Stomach (tissue), 9 donors: Measurements from ENCODE around the gene GMDS. TPM values are rescaled to one million over a fixed set of nuclear protein-coding genes. Genes with fewer than 3 reads are reported as not detected.

Source experiments
- DNase-seq, 2 donors: peaks; one replicate each; pipeline versions ENCODE4 v3.0.0 to v3.0.0-alpha.2; 2013 to 2019
- H3K27ac ChIP-seq, 5 donors: fragments of 200-600 bp in 4 of 5; sonication (generic) in 4 of 5; one replicate each; pipeline ENCODE4 v1.5.1; 2013 to 2019; ENCODE audit warnings: mild to moderate bottlenecking in 1 of 5, moderate library complexity in 1 of 5
- H3K27me3 ChIP-seq, 3 donors: fragments of 200-600 bp; sonication (generic); one replicate each; pipeline ENCODE4 v1.5.1; 2017 to 2019; ENCODE audit warnings: mixed run types in 1 of 3
- H3K36me3 ChIP-seq, 4 donors: fragments of 200-600 bp; sonication (generic); 1 replicate in 3 of 4; 2 replicates in 1 of 4; pipeline ENCODE4 v1.5.1; 2016 to 2019
- H3K4me1 ChIP-seq, 4 donors: fragments of 200-600 bp; sonication (generic); one replicate each; pipeline ENCODE4 v1.5.1; 2016 to 2019
- H3K4me3 ChIP-seq, 4 donors: fragments of 200-600 bp; sonication (generic) in 3 of 4; one replicate each; pipeline ENCODE4 v1.5.1; 2016 to 2019; ENCODE audit warnings: mild to moderate bottlenecking in 1 of 4
- H3K9me3 ChIP-seq, 4 donors: fragments of 200-600 bp; sonication (generic); one replicate each; pipeline ENCODE4 v1.5.1; 2016 to 2019
- CTCF ChIP-seq, 7 experiments: fragments of 450-650 bp in 4 of 7; fragments of 200-600 bp in 3 of 7; sonication (generic) in 3 of 7; IDR thresholded peaks; one replicate each; pipeline ENCODE4 v1.5.1; 2016 to 2019; ENCODE audit warnings: antibody characterized with exemption in 7 of 7, control low read depth in 2 of 7, mild to moderate bottlenecking in 1 of 7
- EP300 ChIP-seq: sonication (generic); formaldehyde crosslinking; IDR thresholded peaks from one replicate; pipeline ENCODE4 v1.6.1; 2017; ENCODE audit warnings: antibody characterized with exemption
- POLR2A ChIP-seq, 4 donors: fragments of 450-650 bp; IDR thresholded peaks; one replicate each; pipeline ENCODE4 v1.6.1; 2016; ENCODE audit warnings: antibody characterized with exemption in 4 of 4, control low read depth in 2 of 4, mild to moderate bottlenecking in 1 of 4, moderate library complexity in 1 of 4
- POLR2AphosphoS5 ChIP-seq, 3 donors: sonication (generic); formaldehyde crosslinking; IDR thresholded peaks; one replicate each; pipeline ENCODE4 v1.6.1; 2016; ENCODE audit warnings: antibody characterized with exemption in 3 of 3
- WGBS, 5 donors: extraction: QIAGEN DNeasy Blood & Tissue Kit in 3 of 5; methylation state at CpG; one replicate each; pipeline versions ENCODE4 v1.1.5 to v1.1.7; 2013 to 2018; 5-methylcytosine and 5-hydroxymethylcytosine counted together
- intact Hi-C: fragments of 100-400 bp; cut with DNase I; formaldehyde crosslinking; loops from one replicate; pipeline ENCODE4 v1.15.1; 2023; ENCODE audit warnings: low total_unique reads
- polyA plus RNA-seq, 3 donors: library from polyadenylated mRNA; stranded (reverse); fragments of 200-250 nt; gene quantifications; one replicate each; pipeline ENCODE4 v1.2.3, GENCODE V29; 2013
- total RNA-seq, 5 donors: library from RNA; depleted of rRNA; stranded (reverse); fragments of >200 nt; gene quantifications; one replicate each; pipeline versions ENCODE4 v1.1.0 to v1.2.3, GENCODE V29; 2014 to 2016
- donor health status: healthy with polysubstance abuse.
- donor health status: Bipolar disorder and iron deficiency.
- donor health status: healthy.

The GMDS gene
- total and polyA plus RNA-seq, 8 donors = 83.7 to 262 (median 121) TPM

GRCh38 chr6:2134554-2134953 is 110.9 kb downstream of the GMDS start:
- Histone ChIP-seq H3K9me3 (no peaks in the 10 kb centered on the region), H3K4me1 (peaks cover 0 to 39% (median 23%) of the 10 kb centered on the region in 4 donors), H3K36me3 (no peaks in the 10 kb centered on the region), H3K27me3 (no peaks in the 10 kb centered on the region), H3K27ac (no peak overlapping the region), H3K4me3 (no peak overlapping the region)
- no peak for TF ChIP-seq POLR2A (IDR thresholded peaks at IDR 0.05)
- no peak for TF ChIP-seq EP300
- no peak for TF ChIP-seq CTCF (IDR thresholded peaks at IDR 0.05)
- no peak for DNase-seq
- intact Hi-C loops = no loop called here

GRCh38 chr6:2133716-2134310 is 111.6 kb downstream of the GMDS start:
- no peaks in the 10 kb centered on the region for H3K36me3 ChIP-seq
- no peaks in the 10 kb centered on the region for H3K27me3 ChIP-seq
- no peak for TF ChIP-seq CTCF (IDR thresholded peaks at IDR 0.05)
- no peak for TF ChIP-seq POLR2AphosphoS5 (IDR thresholded peaks at IDR 0.05)
- TF ChIP-seq EP300 = no peak
- TF ChIP-seq POLR2A (IDR thresholded peaks at IDR 0.05) = no peak
- WGBS, 5 donors = 62 to 81% (median 68%) methylated on average over 7 of the region's 7 CpGs
- H3K4me3 ChIP-seq = no peak overlapping the region
- no peaks in the 10 kb centered on the region for H3K9me3 ChIP-seq
- H3K4me1 ChIP-seq = peaks cover 0 to 39% (median 25%) of the 10 kb centered on the region in 4 donors
- no peak for DNase-seq
- intact Hi-C loops = no loop called here
- H3K27ac ChIP-seq = peak overlapping the region in 1 of 5 donors; percentile 7

- peak overlapping the region in 2 of 5 donors; percentile 8 to 33 for H3K27ac ChIP-seq
- no peaks in the 10 kb centered on the region for H3K27me3 ChIP-seq
- intact Hi-C loops = no loop called here
- no peak overlapping the region for H3K4me3 ChIP-seq
- peaks cover 0 to 39% (median 26%) of the 10 kb centered on the region in 4 donors for H3K4me1 ChIP-seq
- no peaks in the 10 kb centered on the region for H3K36me3 ChIP-seq
- TF ChIP-seq POLR2AphosphoS5 (IDR thresholded peaks at IDR 0.05) (no peak), POLR2A (IDR thresholded peaks at IDR 0.05) (no peak), EP300 (no peak), CTCF (IDR thresholded peaks at IDR 0.05) (no peak)
- H3K9me3 ChIP-seq = no peaks in the 10 kb centered on the region
- WGBS, 5 donors = 16 to 50% (median 38%) methylated on average over 1 of the region's 1 CpG
- DNase-seq = no peak
Observed at GRCh38 chr6:2132916-2133315, 112.5 kb downstream of the GMDS start.

- intact Hi-C loops = no loop called here
- H3K27ac ChIP-seq = peak overlapping the region in 2 of 5 donors; percentile 8 to 33
- peak in 1 of 2 donors; percentile 45 for DNase-seq
- peak in 1 of 3 donors; percentile 83 for TF ChIP-seq POLR2AphosphoS5 (IDR thresholded peaks at IDR 0.05)
- TF ChIP-seq EP300 = no peak
- no peak overlapping the region for H3K4me3 ChIP-seq
- no peaks in the 10 kb centered on the region for H3K36me3 ChIP-seq
- WGBS, 5 donors = 20 to 41% (median 35%) methylated on average over 2 of the region's 2 CpGs
- H3K27me3 ChIP-seq = no peaks in the 10 kb centered on the region
- H3K9me3 ChIP-seq = no peaks in the 10 kb centered on the region
- H3K4me1 ChIP-seq = peaks cover 0 to 39% (median 28%) of the 10 kb centered on the region in 4 donors
Observed at GRCh38 chr6:2132416-2132815, 113.0 kb downstream of the GMDS start.

GRCh38 chr6:2129182-2129621 is 116.2 kb downstream of the GMDS start:
- WGBS, 5 donors = 55 to 64% (median 59%) methylated on average over 7 of the region's 7 CpGs

More at GRCh38 chr6:2129182-2129621, 116.2 kb downstream of the GMDS start:
- H3K4me3 ChIP-seq = no peak overlapping the region
- H3K4me1 ChIP-seq = peaks cover 0 to 42% (median 22%) of the 10 kb centered on the region in 4 donors
- no peak overlapping the region for H3K27ac ChIP-seq
- no peaks in the 10 kb centered on the region for H3K36me3 ChIP-seq
- TF ChIP-seq EP300 (no peak), POLR2A (IDR thresholded peaks at IDR 0.05) (no peak), POLR2AphosphoS5 (IDR thresholded peaks at IDR 0.05) (no peak), CTCF (IDR thresholded peaks at IDR 0.05) (no peak)
- no peaks in the 10 kb centered on the region for H3K9me3 ChIP-seq
- intact Hi-C loops = no loop called here
- no peak for DNase-seq
- H3K27me3 ChIP-seq = no peaks in the 10 kb centered on the region
